HG03135 (cell line): ENCODE data around the gene CMTM1.
"Not testable (repeated sequence)": the region's sequence is repeated elsewhere in the genome, so short reads cannot be mapped to it uniquely, and the experiment has no call there.

Experiments used
- ATAC-seq: cut with Tn5 transposase; IDR thresholded peaks from one replicate; pipeline ENCODE4 v1.9.1; 2021; ENCODE audit warnings: mild to moderate bottlenecking, moderate library complexity; ENCODE audit not compliant: unreplicated experiment

Gene CMTM1

GRCh38 chr16:66610111-66610820, 44.0 kb downstream of the CMTM1 start:
- no peak for ATAC-seq

DNA sequence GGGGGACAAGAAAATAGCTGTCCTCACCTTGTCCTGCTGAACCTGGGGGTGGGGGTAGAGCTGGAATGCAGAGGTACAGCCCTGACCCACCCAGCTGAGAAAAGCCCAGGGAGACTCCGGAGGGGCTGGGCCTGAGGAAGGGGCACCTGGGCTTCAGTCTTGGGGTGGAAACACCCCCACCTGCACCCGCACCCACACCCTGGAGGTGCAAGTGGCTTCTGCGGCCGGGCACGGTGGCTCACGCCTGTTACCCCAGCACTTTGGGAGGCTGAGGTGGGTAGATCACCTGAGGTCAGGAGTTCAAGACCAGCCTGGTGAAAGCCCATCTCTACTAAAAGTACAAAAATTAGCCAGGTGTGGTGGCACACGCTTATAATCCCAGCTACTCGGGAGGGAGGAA, 45.7 kb downstream of the CMTM1 start:
- ATAC-seq = not testable (repeated sequence)

DNA sequence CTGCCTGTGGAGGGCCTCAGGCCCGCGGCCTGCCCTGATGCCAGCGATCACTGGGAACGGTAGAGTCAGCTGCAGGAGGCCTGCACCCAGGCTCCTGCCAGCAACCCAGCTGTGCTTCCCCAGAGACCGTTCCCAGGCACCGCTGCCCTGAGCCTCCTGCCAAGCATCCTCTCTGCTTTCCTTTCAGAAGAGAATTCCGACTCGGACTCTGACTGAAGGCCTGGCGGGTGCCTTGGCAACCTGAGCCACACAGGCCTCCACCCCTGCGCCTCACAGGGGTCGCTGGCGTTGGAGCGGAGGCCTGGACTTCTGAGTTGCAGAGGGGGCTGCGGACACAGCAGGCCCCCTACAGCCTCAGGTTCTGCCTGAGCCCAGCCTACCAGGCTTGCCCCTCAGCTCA, 46.2 kb downstream of the CMTM1 start:
- no peak for ATAC-seq

- ATAC-seq = no peak
Observed at GRCh38 chr16:66614161-66614802, 48.0 kb downstream of the CMTM1 start.

- no peak for ATAC-seq
Observed at GRCh38 chr16:66616169-66616568, 49.9 kb downstream of the CMTM1 start.

DNA sequence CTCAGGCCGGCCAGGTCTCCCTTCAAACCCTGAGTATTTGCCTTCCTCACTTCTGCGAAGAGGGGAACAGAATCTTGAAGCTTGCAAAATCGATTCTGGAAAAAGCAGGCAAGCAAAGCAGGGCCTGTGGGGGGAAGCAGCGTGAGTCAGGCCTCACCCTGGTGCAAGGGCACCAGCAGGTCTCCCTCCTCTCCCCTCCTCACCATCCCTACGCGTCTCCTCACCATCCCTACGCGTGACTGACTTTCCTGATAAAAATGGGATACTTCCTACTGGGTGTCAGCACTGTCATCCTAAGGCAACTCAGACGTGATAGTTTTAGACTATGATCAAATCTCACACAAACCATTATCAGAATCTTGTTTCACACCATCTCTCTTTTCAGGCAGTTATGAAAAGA, 50.4 kb downstream of the CMTM1 start:
- no peak for ATAC-seq

DNA sequence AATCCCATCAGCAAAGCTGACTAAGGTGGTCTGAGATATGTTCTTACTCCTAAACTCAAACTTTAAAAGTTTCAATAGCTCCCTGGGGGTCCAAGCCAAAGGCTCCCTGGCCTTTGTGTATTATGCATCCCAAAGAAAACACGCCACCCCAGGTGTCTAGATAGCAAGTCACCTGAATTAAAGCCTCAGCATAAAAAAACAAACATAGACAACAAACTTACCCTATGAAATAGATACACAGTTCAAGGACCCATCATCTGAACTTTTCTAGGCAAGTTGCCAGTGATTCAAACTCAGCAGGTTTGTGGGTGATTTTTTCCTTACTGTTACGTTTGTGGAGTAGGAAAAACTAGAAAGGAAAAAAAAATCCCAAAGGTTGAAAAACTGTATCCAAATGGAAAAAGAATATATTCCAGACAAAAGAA, 50.8 kb downstream of the CMTM1 start:
- ATAC-seq = no peak

GRCh38 chr16:66617728-66618127, 51.5 kb downstream of the CMTM1 start:
- ATAC-seq = no peak

GRCh38 chr16:66618588-66619375, 52.5 kb downstream of the CMTM1 start:
- no peak for ATAC-seq

GRCh38 chr16:66619534-66620428, 53.5 kb downstream of the CMTM1 start:
- ATAC-seq = no peak

DNA sequence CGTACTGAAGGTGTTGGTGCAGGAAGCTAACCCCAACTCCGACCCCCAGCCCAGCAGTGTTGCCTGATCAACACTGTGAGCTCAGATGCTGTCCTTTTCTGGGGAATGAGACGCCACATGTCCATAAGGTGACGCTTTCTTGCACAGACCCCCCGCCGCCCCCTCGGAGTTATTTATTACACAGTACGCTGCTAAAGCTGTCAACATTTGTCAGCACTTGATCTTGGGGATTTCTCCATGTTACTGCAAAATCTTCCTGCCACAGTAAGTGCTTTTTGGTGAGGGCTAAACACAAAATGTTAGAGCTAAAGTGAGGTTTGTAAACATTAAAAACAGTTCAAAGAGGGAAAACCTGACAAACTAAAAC, 54.2 kb downstream of the CMTM1 start:
- ATAC-seq = no peak

DNA sequence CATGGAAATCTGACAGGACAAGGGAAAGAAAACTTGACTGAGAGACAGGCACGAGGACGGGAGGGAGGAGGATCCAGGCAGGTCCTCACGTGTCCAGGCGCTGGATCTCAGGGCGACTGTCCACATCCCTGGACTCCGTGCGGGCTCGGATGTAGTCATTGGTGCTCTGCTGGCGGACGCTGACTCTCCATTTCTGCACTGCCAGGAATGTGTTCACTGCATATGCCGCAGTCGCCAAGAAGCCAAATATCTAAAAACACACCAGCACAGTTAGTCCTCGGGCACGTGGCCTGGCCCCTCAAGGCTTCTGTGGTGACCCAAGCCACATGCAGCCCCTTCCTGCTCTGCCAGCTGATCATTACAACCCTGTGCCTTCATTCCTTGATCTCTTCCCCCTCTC, 55.7 kb downstream of the CMTM1 start:
- no peak for ATAC-seq

- no peak for ATAC-seq
Observed at GRCh38 chr16:66622863-66623262, 56.6 kb downstream of the CMTM1 start.

- ATAC-seq = no peak
Observed at GRCh38 chr16:66623755-66624154, 57.5 kb downstream of the CMTM1 start.

DNA sequence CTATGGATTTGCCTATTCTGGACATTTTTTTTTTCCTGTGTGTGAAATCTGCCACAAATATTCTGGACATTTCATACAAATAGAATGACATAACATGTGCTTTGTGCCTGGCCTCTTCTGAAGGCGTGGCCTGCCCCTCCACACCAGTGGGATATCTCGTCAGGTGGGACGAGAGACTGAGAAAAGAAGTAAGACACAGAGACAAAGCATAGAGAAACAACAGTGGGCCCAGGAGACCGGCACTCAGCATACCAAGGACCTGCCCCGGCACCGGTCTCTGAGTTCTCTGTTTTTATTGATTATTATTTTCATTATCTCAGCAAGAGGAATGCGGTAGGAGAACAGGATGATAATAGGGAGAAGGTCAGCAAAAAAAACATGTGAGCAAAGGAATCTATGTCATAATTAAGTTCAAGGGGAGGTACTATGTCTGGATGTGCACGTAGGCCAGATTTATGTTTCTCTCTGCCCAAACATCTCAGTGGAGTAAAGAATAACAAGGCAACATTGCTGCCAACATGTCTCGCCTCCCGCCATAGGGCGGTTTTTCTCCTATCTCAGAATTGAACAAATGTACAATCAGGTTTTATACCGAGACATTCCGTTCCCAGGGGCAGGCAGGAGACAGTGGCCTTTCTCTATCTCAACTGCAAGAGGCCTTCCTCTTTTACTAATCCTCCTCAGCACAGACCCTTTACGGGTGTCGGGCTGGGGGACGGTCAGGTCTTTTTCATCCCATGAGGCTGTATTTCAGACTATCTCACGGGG, 61.6 kb downstream of the CMTM1 start:
- not testable (repeated sequence) for ATAC-seq
